Neutrophil (primary cell): ENCODE results near the gene TBX5.

ENCODE experiments used
- H3K27ac ChIP-seq: fragments of 200-600 bp; sonication (generic); 2 replicates; pipeline ENCODE4 v1.5.1; 2016; ENCODE audit warnings: mild to moderate bottlenecking, moderate library complexity
- H3K27me3 ChIP-seq: fragments of 200-600 bp; sonication (generic); 2 replicates; pipeline ENCODE4 v1.6.0; 2016; ENCODE audit warnings: mild to moderate bottlenecking
- H3K36me3 ChIP-seq: fragments of 200-600 bp; sonication (generic); 2 replicates; pipeline ENCODE4 v1.5.1; 2017
- H3K4me1 ChIP-seq, 2 experiments: fragments of 200-600 bp in 1 of 2; sonication (generic) in 1 of 2; 1 replicate in 1 of 2; 2 replicates in 1 of 2; pipeline versions ENCODE4 v1.5.1 to v1.6.1; 2013 to 2016; ENCODE audit warnings: low read depth in 1 of 2, low read length in 1 of 2, mild to moderate bottlenecking in 1 of 2, moderate library complexity in 1 of 2; ENCODE audit not compliant: control insufficient read depth in 1 of 2, insufficient read depth in 1 of 2
- H3K4me3 ChIP-seq, 2 experiments: fragments of 200-600 bp in 1 of 2; sonication (generic) in 1 of 2; 1 replicate in 1 of 2; 2 replicates in 1 of 2; pipeline ENCODE4 v1.5.1; 2013 to 2016; ENCODE audit warnings: low read depth in 1 of 2, low read length in 1 of 2, mild to moderate bottlenecking in 1 of 2, moderate library complexity in 1 of 2
- H3K9me3 ChIP-seq: fragments of 200-600 bp; sonication (generic); 2 replicates; pipeline ENCODE4 v1.5.1; 2016
- TF ChIP-seq, protein P1 (sequence below): fragments of 200-600 bp; sonication (generic); IDR thresholded peaks from 2 replicates; pipeline ENCODE4 v1.5.1; 2016; ENCODE audit warnings: antibody characterized with exemption

Gene TBX5

DNA sequence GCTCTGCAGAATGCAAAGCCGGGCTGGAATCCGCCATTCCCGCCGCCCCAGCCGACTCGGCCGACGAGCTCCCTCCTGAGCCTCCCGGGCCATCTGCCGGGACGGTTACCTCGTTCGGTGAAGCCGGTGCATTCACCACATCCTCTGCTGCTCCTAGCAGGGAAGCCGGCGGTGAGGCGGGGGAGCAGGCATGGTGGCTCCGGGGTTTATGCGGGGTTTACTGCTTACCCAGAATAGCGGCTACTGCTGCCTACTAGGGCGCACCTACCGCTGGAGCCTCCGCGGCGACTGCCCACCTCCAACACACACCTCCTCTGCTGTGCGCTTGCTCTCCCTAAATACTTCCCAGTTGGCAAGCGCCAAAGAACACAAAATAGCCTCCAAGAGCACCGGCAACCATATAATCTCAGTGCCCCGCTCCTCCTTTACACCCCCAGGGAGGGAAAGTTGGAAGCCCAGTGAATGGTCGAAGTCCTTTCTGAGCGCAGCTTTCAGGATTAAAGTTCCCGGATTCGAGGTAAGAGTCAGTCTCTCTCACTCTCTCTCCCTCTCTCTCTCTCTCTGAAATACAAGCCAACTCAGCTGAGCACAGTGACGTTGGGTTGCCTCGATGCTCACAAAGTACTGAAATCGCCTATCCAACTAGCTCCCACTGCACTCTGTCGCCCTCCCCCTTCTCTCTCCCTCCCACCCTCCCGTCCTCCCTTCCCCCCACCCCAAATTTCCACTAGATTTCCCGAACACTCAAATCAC lies at the start of gene TBX5:
TSS of gene TBX5 (minus strand) at position 626 of the 753 bp plus-strand sequence. CDS start 2,246 bp downstream, outside the sequence.
- no peak within 1 kb of the TSS for H3K4me3 ChIP-seq

DNA sequence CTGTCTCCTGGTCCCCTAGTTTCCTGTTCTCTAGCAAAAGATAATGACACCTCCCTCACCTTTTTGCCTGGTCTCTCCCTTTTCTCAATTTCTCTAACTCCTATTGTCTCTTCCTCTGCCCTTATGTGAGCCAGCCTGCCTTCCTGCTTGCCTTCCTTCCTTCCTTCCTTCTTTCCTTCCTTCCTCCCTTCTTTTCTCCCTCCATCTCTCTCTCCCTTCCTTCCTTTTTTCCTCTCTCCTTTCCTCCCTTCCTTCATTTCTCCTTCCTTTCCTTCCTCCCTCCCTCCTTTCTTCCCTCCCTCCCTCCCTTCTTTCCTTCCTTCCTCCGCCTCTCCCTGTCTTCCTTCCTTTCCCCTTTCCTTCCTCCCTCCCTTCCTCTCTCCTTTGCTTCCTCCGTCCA lies 45.7 kb upstream of the TBX5 start:
- Histone ChIP-seq H3K9me3 (no peaks in the 10 kb centered on the region), H3K27me3 (peaks cover 76% of the 10 kb centered on the region), H3K4me3 (no peak overlapping the region), H3K4me1 (no peaks in the 10 kb centered on the region), H3K36me3 (no peaks in the 10 kb centered on the region), H3K27ac (no peak overlapping the region)
- TF ChIP-seq, protein P1, sequence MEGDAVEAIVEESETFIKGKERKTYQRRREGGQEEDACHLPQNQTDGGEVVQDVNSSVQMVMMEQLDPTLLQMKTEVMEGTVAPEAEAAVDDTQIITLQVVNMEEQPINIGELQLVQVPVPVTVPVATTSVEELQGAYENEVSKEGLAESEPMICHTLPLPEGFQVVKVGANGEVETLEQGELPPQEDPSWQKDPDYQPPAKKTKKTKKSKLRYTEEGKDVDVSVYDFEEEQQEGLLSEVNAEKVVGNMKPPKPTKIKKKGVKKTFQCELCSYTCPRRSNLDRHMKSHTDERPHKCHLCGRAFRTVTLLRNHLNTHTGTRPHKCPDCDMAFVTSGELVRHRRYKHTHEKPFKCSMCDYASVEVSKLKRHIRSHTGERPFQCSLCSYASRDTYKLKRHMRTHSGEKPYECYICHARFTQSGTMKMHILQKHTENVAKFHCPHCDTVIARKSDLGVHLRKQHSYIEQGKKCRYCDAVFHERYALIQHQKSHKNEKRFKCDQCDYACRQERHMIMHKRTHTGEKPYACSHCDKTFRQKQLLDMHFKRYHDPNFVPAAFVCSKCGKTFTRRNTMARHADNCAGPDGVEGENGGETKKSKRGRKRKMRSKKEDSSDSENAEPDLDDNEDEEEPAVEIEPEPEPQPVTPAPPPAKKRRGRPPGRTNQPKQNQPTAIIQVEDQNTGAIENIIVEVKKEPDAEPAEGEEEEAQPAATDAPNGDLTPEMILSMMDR: no peak

More for the DNA sequence above, at the start of gene TBX5:
- TF ChIP-seq, protein P1: no peak
- H3K36me3 ChIP-seq: no peaks in the 10 kb centered on the region
- H3K27me3 ChIP-seq: peaks cover 100% of the 10 kb centered on the region
- no peak within 1 kb of the TSS for H3K27ac ChIP-seq
- no peaks in the 10 kb centered on the region for H3K4me1 ChIP-seq
- H3K9me3 ChIP-seq: no peaks in the 10 kb centered on the region

DNA sequence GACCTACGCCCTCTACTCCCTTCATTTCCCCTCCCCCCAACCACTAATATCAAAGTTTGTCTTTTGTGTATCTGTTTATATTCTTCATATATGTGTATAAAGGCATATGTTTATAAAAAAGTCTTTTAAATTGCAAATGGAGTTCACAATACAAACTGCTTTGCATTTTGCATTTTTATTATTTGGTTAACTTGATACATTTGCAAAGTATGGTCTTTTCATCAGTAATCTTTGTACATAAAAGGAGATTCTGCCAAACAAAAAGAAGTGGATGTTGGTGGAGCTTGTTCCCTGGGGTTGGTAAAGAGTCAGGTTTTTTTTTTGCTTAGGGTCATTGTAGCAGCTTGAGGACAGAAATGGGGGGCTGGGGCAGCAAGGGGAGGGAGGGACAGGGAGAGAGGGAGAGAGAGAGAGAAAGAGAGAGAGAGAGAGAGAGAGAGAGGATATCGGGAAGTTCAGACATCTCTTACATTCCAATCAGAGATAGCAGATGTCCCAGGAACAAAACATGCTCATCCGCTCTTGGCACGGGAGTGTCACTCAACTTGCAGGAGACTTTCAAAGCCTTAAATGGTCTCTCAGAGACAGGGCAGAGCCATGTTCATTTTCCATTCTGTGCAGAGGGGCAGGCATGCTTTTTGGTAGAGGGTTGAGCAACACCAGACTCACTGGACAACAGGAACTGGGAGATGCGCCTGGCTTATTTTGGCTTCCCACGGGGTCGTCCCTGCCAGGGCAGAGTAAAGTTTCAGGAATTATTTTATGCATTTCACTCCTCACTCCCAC lies 44.8 kb upstream of the TBX5 start:
- H3K36me3 ChIP-seq: no peaks in the 10 kb centered on the region
- H3K27me3 ChIP-seq: peaks cover 85% of the 10 kb centered on the region
- no peak overlapping the region for H3K27ac ChIP-seq
- H3K9me3 ChIP-seq: no peaks in the 10 kb centered on the region
- TF ChIP-seq, protein P1: no peak
- no peak overlapping the region for H3K4me3 ChIP-seq
- H3K4me1 ChIP-seq: no peaks in the 10 kb centered on the region

DNA sequence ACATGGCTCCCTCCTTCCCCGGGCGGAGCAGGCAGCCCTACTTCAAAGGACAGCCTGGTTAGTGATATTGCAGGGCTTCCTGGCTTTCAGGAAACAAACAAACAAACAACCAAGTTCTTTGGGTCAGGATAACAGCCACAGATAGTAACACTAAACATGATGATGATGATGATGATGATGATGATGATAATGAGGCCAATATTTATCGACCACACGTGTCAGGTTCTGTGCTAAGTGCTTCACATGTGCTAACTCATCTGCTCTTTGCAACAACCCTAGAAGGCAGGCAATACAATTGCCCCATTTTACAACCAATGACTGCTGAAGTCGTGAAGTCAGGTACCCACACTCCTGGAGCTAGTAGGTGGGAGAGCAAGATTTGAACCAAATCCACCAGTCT lies 44.1 kb upstream of the TBX5 start:
- Histone ChIP-seq H3K4me1 (no peaks in the 10 kb centered on the region), H3K4me3 (no peak overlapping the region), H3K27me3 (peaks cover 91% of the 10 kb centered on the region), H3K9me3 (no peaks in the 10 kb centered on the region), H3K36me3 (no peaks in the 10 kb centered on the region), H3K27ac (no peak overlapping the region)
- TF ChIP-seq, protein P1: no peak

DNA sequence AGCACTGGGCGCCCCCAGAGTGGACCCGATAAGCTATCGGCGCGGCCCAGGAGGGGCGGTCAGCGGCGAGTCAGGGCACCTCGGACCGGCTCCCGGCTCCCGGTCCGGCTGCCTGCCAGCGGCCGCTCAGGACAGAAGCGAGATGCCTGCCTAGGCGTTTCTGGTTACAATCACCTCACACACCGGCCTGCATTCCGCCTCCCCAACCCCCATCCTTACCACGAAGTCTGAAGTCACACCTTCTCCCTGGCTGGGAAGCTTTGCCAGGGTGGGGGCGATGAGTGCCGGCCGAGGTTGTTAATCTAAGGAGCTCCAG lies 42.6 kb upstream of the TBX5 start:
- H3K36me3 ChIP-seq: no peaks in the 10 kb centered on the region
- H3K27ac ChIP-seq: no peak overlapping the region
- no peaks in the 10 kb centered on the region for H3K9me3 ChIP-seq
- H3K4me1 ChIP-seq: no peaks in the 10 kb centered on the region
- no peak overlapping the region for H3K4me3 ChIP-seq
- TF ChIP-seq, protein P1: no peak
- peaks cover 97% of the 10 kb centered on the region for H3K27me3 ChIP-seq
